ACC112 (cell line): Measurements from ENCODE around the gene DCTN2.
"Not testable (repeated sequence)": the region's sequence is repeated elsewhere in the genome, so short reads cannot be mapped to it uniquely, and the experiment has no call there.

ENCODE experiments used
- H2AFZ ChIP-seq: fragments of 200-600 bp; sonication (generic); one replicate; pipeline ENCODE4 v1.6.0; 2017; ENCODE audit warnings: antibody characterized with exemption, low read length; ENCODE audit not compliant: unreplicated experiment
- H3K27ac ChIP-seq: fragments of 200-600 bp; sonication (generic); 2 replicates; pipeline ENCODE4 v1.5.1; 2014; ENCODE audit warnings: low read depth, mild to moderate bottlenecking, antibody characterized with exemption, low read length, moderate library complexity
- H3K27me3 ChIP-seq: fragments of 200-600 bp; sonication (generic); 2 replicates; pipeline ENCODE4 v1.6.1; 2014; ENCODE audit warnings: mild to moderate bottlenecking, antibody characterized with exemption, low read length, moderate library complexity, mixed read lengths; ENCODE audit not compliant: insufficient read depth
- H3K36me3 ChIP-seq: fragments of 200-600 bp; sonication (generic); 2 replicates; pipeline ENCODE4 v1.6.1; 2016; ENCODE audit warnings: mild to moderate bottlenecking, antibody characterized with exemption, low read length, moderate library complexity, mixed read lengths; ENCODE audit not compliant: insufficient read depth
- H3K4me1 ChIP-seq: fragments of 200-600 bp; sonication (generic); one replicate; pipeline ENCODE4 v1.6.1; 2016; ENCODE audit warnings: low read length, mixed read lengths; ENCODE audit not compliant: insufficient read depth, unreplicated experiment, control insufficient read depth
- H3K4me3 ChIP-seq: fragments of 200-600 bp; sonication (generic); 2 replicates; pipeline ENCODE4 v1.5.1; 2014; ENCODE audit warnings: mild to moderate bottlenecking, low read depth, low read length
- H3K79me2 ChIP-seq: fragments of 200-600 bp; sonication (generic); one replicate; pipeline ENCODE4 v1.6.0; 2016; ENCODE audit warnings: low read length; ENCODE audit not compliant: control insufficient read depth, unreplicated experiment, insufficient read depth

DCTN2 gene

DNA sequence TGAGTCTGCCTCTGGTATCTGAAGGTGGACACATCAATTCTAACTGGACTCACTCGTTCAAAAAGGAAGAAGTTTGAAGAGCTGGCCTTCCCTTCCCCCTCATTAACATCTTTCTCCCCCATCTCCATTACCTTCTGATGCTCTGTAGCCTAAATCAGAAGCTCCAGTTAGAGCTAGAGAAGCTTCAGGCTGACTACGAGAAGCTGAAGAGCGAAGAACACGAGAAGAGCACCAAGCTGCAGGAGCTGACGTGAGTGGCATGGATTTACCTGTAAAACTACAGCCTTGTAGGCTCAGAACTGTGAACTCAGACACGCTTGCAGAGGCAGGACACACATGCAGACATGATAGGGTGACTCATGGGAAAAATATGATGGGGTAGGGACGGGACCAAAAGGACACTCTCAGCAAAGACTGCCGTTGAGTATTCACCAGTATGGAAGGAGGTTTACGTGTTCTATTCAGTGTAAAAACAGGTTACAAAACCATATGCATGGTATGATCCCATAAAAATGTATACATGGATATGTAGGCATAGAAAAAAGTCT is 29.7 kb upstream of the DCTN2 start:
- H2AFZ ChIP-seq = no peak overlapping the region
- no peak overlapping the region for H3K4me3 ChIP-seq
- H3K36me3 ChIP-seq = no peaks in the 10 kb centered on the region
- H3K79me2 ChIP-seq = no peaks in the 10 kb centered on the region
- no peaks in the 10 kb centered on the region for H3K27me3 ChIP-seq
- no peak overlapping the region for H3K27ac ChIP-seq
- H3K4me1 ChIP-seq = no peaks in the 10 kb centered on the region

DNA sequence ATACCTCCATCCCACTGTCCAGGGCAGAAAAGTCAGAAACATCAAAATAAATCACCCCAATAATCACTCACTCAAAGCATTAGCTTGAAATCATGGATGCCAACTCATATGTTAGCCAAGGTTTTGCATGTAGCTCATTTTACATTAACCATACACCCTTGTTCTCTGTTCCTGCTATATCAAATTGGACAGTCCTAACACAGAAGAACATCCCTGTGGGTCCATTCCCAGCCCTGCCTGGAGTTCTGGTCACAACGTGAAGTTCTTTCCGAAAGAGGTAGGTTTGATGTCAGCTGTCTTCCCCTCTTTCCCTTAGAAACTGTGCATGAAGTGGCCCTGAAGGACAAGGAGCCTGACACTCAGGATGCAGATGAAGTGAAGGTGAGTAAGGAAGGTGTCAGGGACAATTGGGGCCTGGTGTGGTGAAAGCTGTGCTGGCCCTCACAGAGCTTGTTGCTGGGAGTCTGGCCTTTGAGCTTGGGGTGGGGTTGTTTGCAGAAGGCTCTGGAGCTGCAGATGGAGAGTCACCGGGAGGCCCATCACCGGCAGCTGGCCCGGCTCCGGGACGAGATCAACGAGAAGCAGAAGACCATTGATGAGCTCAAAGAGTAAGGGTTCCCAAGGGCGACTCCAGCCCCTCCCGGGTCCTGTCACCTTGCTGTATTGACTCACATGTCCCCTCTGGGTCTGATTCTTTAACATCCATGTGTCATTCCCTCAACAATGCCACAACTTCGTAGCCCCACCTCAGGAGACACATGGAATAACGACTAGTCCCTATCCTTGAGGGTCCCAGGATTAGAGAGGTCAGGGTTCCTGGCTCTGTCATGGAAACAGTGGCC is 29.0 kb upstream of the DCTN2 start:
- Histone ChIP-seq H2AFZ (no peak overlapping the region), H3K4me3 (no peak overlapping the region), H3K27me3 (no peaks in the 10 kb centered on the region), H3K79me2 (no peaks in the 10 kb centered on the region), H3K27ac (no peak overlapping the region), H3K4me1 (no peaks in the 10 kb centered on the region), H3K36me3 (no peaks in the 10 kb centered on the region)

DNA sequence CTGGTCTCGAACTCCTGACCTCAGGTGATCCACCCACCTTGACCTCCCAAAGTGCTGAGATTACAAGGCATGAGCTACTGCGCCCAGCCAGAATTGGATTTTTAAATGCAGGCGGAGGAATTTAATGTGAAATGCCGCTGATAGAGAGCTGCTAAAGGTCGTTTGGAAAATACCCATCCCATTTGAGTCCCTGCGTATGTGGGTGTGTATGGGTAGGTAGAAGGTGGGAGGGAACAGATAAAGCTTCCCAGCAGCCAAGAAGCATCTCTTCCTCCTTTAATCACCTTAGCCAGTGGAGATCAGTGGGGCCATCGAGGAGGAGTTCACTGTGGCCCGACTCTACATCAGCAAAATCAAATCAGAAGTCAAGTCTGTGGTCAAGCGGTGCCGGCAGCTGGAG is 27.8 kb upstream of the DCTN2 start:
- no peaks in the 10 kb centered on the region for H3K27me3 ChIP-seq
- H3K27ac ChIP-seq = no peak overlapping the region
- H3K4me1 ChIP-seq = no peaks in the 10 kb centered on the region
- H3K4me3 ChIP-seq = no peak overlapping the region
- H3K36me3 ChIP-seq = no peaks in the 10 kb centered on the region
- no peaks in the 10 kb centered on the region for H3K79me2 ChIP-seq
- no peak overlapping the region for H2AFZ ChIP-seq

DNA sequence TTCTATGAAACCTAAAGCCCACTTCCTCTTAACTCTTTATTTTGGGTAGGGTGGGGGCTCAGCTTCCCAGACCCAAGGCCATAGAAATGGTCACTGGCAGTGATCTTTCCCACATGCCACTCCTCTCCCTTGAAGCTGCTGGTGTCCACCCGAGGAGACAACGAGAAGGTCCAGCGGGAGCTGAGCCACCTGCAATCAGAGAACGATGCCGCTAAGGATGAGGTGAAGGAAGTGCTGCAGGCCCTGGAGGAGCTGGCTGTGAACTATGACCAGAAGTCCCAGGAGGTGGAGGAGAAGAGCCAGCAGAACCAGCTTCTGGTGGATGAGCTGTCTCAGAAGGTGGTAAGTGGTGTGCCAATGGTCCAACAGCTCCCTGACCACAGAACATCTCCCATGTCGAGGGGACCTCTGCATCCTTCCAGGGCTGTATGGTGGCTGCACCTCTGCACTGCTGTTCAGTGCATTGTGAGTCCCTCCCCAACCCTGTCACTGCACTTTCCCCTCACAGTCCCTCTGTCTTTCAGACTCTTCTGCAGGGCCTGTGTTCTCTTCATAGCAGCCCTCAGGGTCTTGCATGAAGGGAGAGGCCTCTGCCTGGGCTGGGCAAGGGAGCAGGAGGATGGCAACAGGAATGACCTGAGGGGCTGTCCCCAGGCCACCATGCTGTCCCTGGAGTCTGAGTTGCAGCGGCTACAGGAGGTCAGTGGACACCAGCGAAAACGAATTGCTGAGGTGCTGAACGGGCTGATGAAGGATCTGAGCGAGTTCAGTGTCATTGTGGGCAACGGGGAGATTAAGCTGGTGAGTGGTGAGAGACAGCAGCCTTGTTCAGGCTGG is 25.2 kb upstream of the DCTN2 start:
- Histone ChIP-seq H3K36me3 (no peaks in the 10 kb centered on the region), H3K79me2 (no peaks in the 10 kb centered on the region), H3K27ac (no peak overlapping the region), H2AFZ (no peak overlapping the region), H3K4me1 (no peaks in the 10 kb centered on the region), H3K4me3 (no peak overlapping the region), H3K27me3 (no peaks in the 10 kb centered on the region)

DNA sequence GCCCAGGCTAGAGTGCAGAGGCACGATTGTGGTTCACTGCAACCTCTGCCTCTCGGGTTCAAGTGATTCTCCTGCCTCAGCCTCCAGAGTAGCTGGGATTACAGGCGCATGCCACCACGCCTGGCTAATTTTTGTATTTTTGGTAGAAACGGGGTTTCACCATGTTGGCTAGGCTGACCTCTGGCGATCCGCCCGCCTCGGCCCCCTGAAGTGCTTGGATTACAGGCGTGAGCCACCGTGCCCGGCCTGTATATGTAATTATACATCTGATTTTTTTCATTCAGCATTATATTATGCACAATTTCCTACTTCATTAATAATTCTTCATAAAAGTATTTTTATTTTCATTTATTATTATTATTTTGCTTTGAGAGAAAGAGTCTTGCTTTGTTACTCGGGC is 23.4 kb upstream of the DCTN2 start:
- H3K4me1 ChIP-seq, H3K79me2 ChIP-seq, H3K36me3 ChIP-seq, H2AFZ ChIP-seq, H3K27ac ChIP-seq, H3K4me3 ChIP-seq, H3K27me3 ChIP-seq: not testable (repeated sequence)

DNA sequence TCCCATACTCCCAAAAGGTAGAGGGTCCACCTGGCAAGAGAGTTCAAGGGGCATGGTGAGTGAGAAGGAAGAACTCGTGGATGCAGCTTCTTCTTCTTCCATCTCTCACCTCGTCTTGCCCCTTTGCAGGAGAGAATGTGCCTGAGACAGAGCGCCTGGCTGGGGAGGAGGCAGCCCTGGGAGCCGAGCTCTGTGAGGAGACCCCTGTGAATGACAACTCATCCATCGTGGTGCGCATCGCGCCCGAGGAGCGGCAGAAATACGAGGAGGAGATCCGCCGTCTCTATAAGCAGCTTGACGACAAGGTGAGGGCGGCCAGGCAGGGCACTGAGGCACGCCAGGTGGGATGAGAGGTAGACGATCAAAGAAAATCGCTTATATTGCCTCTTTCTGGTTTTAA is 22.9 kb upstream of the DCTN2 start:
- Histone ChIP-seq H3K27ac (no peak overlapping the region), H2AFZ (no peak overlapping the region), H3K27me3 (no peaks in the 10 kb centered on the region; the same call in 1 of the 2 replicates)

DNA sequence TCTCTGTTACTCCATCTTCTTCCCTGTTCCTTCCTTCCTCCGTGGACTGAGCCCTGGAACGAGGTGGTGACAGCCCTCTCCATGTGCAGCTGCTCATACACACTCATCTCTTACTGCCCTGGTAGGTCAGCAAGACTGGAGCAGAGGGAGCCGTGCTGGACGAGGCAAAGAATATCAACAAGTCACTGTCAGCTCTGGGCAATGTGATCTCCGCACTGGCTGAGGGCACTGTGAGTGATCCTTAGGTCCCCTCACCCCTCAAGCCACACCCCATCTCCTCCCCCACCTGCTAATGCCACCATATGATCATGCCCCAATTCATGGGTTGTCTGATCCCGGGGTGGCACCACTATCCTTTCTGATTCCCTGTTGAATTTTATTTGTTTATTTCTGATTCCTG is 21.8 kb upstream of the DCTN2 start:
- no peaks in the 10 kb centered on the region for H3K4me1 ChIP-seq
- no peak overlapping the region for H3K4me3 ChIP-seq
- no peaks in the 10 kb centered on the region for H3K36me3 ChIP-seq
- peaks cover 9% of the 10 kb centered on the region; the same call in 1 of the 2 replicates for H3K27me3 ChIP-seq
- no peaks in the 10 kb centered on the region for H3K79me2 ChIP-seq
- H3K27ac ChIP-seq = no peak overlapping the region
- no peak overlapping the region for H2AFZ ChIP-seq

More for the DNA sequence above, 22.9 kb upstream of the DCTN2 start:
- no peaks in the 10 kb centered on the region for H3K4me1 ChIP-seq
- no peak overlapping the region for H3K4me3 ChIP-seq
- no peaks in the 10 kb centered on the region for H3K79me2 ChIP-seq
- H3K36me3 ChIP-seq = no peaks in the 10 kb centered on the region

DNA sequence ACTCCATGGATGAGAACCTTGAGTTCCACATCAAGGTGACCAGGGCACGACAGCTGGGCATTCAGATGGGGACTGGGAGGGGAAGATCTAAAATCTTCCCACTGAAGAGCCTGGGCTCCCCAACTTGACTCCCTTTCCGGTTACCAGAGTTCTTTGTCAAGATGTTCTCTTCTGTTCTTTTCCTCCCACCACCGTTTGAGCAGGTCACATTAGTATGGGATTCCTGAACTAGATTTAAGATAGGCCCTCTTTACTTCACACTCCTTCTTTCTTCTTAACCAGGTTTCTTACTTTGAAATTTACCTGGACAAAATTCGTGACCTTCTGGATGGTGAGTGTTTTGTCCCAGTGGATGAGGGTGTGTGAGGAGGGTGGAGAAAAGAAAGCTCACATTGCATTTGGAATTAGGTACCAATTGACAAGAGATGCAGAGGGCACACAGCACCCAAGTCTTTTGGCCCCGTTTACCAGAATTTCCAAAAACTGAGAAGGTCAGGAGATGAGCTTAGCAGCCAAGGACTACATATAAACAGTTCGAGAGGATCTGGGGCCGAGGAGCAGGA is 17.3 kb upstream of the DCTN2 start:
- Histone ChIP-seq H3K4me3 (no peak overlapping the region), H3K36me3 (no peaks in the 10 kb centered on the region), H3K4me1 (no peaks in the 10 kb centered on the region), H3K79me2 (no peaks in the 10 kb centered on the region), H3K27me3 (peaks cover 10% of the 10 kb centered on the region; the same call in 1 of the 2 replicates), H3K27ac (no peak overlapping the region), H2AFZ (no peak overlapping the region)

DNA sequence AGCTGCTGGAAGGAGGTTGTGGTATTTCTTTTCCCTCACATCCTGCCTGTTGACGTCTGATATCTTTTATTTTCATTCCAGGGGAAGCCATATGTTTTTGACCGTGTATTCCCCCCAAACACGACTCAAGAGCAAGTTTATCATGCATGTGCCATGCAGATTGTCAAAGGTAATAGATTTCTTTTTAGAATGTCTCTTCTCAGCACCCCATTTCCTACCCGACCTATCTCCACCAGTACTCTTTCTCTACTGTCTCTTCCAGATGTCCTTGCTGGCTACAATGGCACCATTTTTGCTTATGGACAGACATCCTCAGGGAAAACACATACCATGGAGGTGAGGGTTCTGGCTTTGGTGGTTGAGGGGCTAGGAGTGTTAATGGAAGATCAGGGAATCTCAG is 16.4 kb upstream of the DCTN2 start:
- H3K79me2 ChIP-seq = no peaks in the 10 kb centered on the region
- H3K27me3 ChIP-seq = peaks cover 10% of the 10 kb centered on the region; the same call in 1 of the 2 replicates
- no peak overlapping the region for H2AFZ ChIP-seq
- no peak overlapping the region for H3K27ac ChIP-seq
- no peaks in the 10 kb centered on the region for H3K36me3 ChIP-seq
- no peak overlapping the region for H3K4me3 ChIP-seq
- no peaks in the 10 kb centered on the region for H3K4me1 ChIP-seq

DNA sequence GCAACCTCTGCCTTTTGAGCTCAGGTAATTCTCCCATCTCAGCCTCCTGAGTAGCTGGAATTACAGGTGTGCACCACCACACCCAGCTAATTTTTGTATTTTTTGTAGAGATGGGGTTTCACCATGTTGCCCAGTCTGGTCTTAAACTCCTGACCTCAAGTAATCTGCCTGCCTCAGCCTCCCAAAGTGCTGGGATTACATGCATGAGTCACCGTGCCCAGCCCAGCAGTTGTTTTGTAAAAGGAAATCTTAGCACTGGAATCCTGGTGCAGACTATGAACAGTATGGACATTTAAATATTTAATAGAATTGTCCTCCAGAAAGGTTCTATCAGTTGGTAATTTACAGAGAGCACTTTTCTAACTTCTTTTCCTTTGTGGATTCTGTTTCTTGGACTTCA is 14.1 kb upstream of the DCTN2 start:
- H3K27me3 ChIP-seq = peaks cover 10% of the 10 kb centered on the region; the same call in 1 of the 2 replicates
- H3K4me3 ChIP-seq, H3K36me3 ChIP-seq, H3K4me1 ChIP-seq, H3K79me2 ChIP-seq, H3K27ac ChIP-seq, H2AFZ ChIP-seq: not testable (repeated sequence)
